Neural cell (in vitro differentiated cells): ENCODE measurements around the gene HAO2. TPM values are rescaled to one million over a fixed set of nuclear protein-coding genes. Genes with fewer than 3 reads are reported as not detected.
A peak's percentile ranks its signal among the peaks of the same experiment; 100 is the strongest.

Experiments used
- H2AFZ ChIP-seq: fragments of 200-600, 300-800 bp; sonication (generic), shearing (Covaris generic); 2 replicates; pipeline ENCODE4 v1.6.0; 2014; ENCODE audit warnings: low read depth, mild to moderate bottlenecking, antibody characterized with exemption, low read length, moderate library complexity
- H3F3A ChIP-seq: fragments of 200-600 bp; shearing (Covaris generic); 2 replicates; pipeline ENCODE4 v1.6.1; 2016; ENCODE audit warnings: mild to moderate bottlenecking, moderate library complexity, mixed read lengths, antibody characterized with exemption, low read length; ENCODE audit not compliant: insufficient read depth, poor library complexity, severe bottlenecking
- H3K27ac ChIP-seq: fragments of 200-600, 300-800 bp; sonication (generic), shearing (Covaris generic); 2 replicates; pipeline ENCODE4 v1.5.1; 2014; ENCODE audit warnings: mild to moderate bottlenecking, low read length, moderate library complexity
- H3K27me3 ChIP-seq: fragments of 300-800, 200-600 bp; sonication (generic), shearing (Covaris generic); 2 replicates; pipeline ENCODE4 v1.6.0; 2014; ENCODE audit warnings: mild to moderate bottlenecking, low read depth, low read length, moderate library complexity; ENCODE audit not compliant: insufficient read depth
- H3K36me3 ChIP-seq: fragments of 300-800, 200-600 bp; sonication (generic), shearing (Covaris generic); 2 replicates; pipeline ENCODE4 v1.5.1; 2014; ENCODE audit warnings: mild to moderate bottlenecking, antibody characterized with exemption, low read length, moderate library complexity; ENCODE audit not compliant: insufficient read depth
- H3K4me2 ChIP-seq: fragments of 300-800, 200-600 bp; sonication (generic), shearing (Covaris generic); 2 replicates; pipeline ENCODE4 v1.6.0; 2014; ENCODE audit warnings: mild to moderate bottlenecking, low read length
- H3K4me3 ChIP-seq: fragments of 300-800, 200-600 bp; sonication (generic), shearing (Covaris generic); 2 replicates; pipeline ENCODE4 v1.5.1; 2014; ENCODE audit warnings: mild to moderate bottlenecking, low read length, moderate library complexity
- H3K79me2 ChIP-seq: fragments of 200-600 bp; shearing (Covaris generic); replicated peaks from 2 replicates; pipeline ENCODE4 v1.6.0; 2014; ENCODE audit warnings: mild to moderate bottlenecking, low read length, moderate library complexity; ENCODE audit not compliant: insufficient read depth
- H3K9ac ChIP-seq: fragments of 300-800, 200-600 bp; sonication (generic), shearing (Covaris generic); 2 replicates; pipeline ENCODE4 v1.6.1; 2016; ENCODE audit warnings: mild to moderate bottlenecking, low read length, mixed read lengths
- H3K9me2 ChIP-seq: fragments of 200-600 bp; shearing (Covaris generic); 2 replicates; pipeline ENCODE4 v1.6.1; 2016; ENCODE audit warnings: mild to moderate bottlenecking, low read length, mixed read lengths; ENCODE audit not compliant: insufficient read depth
- H3K9me3 ChIP-seq: fragments of 200-600, 300-800 bp; sonication (generic), shearing (Covaris generic); 2 replicates; pipeline ENCODE4 v1.6.1; 2016; ENCODE audit warnings: mild to moderate bottlenecking, mixed run types, low read length, moderate library complexity, mixed read lengths
- H4K20me1 ChIP-seq: fragments of 200-600 bp; shearing (Covaris generic); 2 replicates; pipeline ENCODE4 v1.6.1; 2016; ENCODE audit warnings: mild to moderate bottlenecking, mixed run types; ENCODE audit not compliant: insufficient read depth
- EP300 ChIP-seq: fragments of 450-650 bp; conservative IDR thresholded peaks from 2 replicates; pipeline ENCODE4 v1.6.1; 2014; ENCODE audit warnings: antibody characterized with exemption, mild to moderate bottlenecking, moderate library complexity; ENCODE audit not compliant: poor library complexity, severe bottlenecking
- EZH2 ChIP-seq: fragments of 200-600, 300-800 bp; shearing (Covaris generic), sonication (generic); IDR thresholded peaks from 2 replicates; pipeline ENCODE4 v1.6.1; 2014; ENCODE audit warnings: antibody characterized with exemption, low read length, borderline replicate concordance, mild to moderate bottlenecking; ENCODE audit not compliant: insufficient read depth, poor library complexity, severe bottlenecking
- MXI1 ChIP-seq: fragments of 450-650 bp; conservative IDR thresholded peaks from 2 replicates; pipeline ENCODE4 v1.6.1; 2014; ENCODE audit warnings: antibody characterized with exemption, mild to moderate bottlenecking; ENCODE audit not compliant: poor library complexity, severe bottlenecking
- POLR2AphosphoS5 ChIP-seq: IDR thresholded peaks from 2 replicates; pipeline ENCODE4 v1.6.1; 2012
- RAD21 ChIP-seq: fragments of 450-650 bp; conservative IDR thresholded peaks from 2 replicates; pipeline ENCODE4 v1.6.1; 2014; ENCODE audit warnings: antibody characterized with exemption, mild to moderate bottlenecking, moderate library complexity
- REST ChIP-seq: IDR thresholded peaks from 2 replicates; pipeline ENCODE4 v1.6.1; 2012; ENCODE audit warnings: borderline replicate concordance
- SMC3 ChIP-seq: fragments of 450-650 bp; conservative IDR thresholded peaks from 2 replicates; pipeline ENCODE4 v1.6.1; 2014; ENCODE audit warnings: antibody characterized with exemption, mild to moderate bottlenecking, moderate library complexity; ENCODE audit not compliant: poor library complexity
- TAF1 ChIP-seq: IDR thresholded peaks from 2 replicates; pipeline ENCODE4 v1.6.1; 2012; ENCODE audit warnings: low read depth
- polyA plus RNA-seq: library from polyadenylated mRNA; depleted of rRNA; stranded (reverse); fragments of >200 nt; gene quantifications from 2 replicates; pipeline ENCODE4 v1.2.3, GENCODE V29; 2014
- TF ChIP-seq, protein P1 (sequence below): fragments of 450-650 bp; IDR thresholded peaks from 2 replicates; pipeline ENCODE4 v1.5.1; 2014; ENCODE audit warnings: antibody characterized with exemption, mild to moderate bottlenecking, moderate library complexity; ENCODE audit not compliant: poor library complexity, severe bottlenecking

The HAO2 gene
- polyA plus RNA-seq, 1 donor from 2014 or later: not detected

GRCh38 chr1:119327094-119327449 is 41.5 kb upstream of the HAO2 start:
- no peak overlapping the region for H3K4me2 ChIP-seq
- H3K36me3 ChIP-seq: no peaks in the 10 kb centered on the region
- H4K20me1 ChIP-seq: no peaks in the 10 kb centered on the region
- no peaks in the 10 kb centered on the region for H3K79me2 ChIP-seq
- H3K9me3 ChIP-seq: no peaks in the 10 kb centered on the region
- H3K9ac ChIP-seq: no peak overlapping the region
- peak overlapping the region; percentile 62 for H3K4me3 ChIP-seq
- no peak overlapping the region for H2AFZ ChIP-seq
- no peaks in the 10 kb centered on the region for H3F3A ChIP-seq
- H3K27me3 ChIP-seq: no peaks in the 10 kb centered on the region
- no peak overlapping the region for H3K27ac ChIP-seq
- no peaks in the 10 kb centered on the region for H3K9me2 ChIP-seq
- TF ChIP-seq MXI1 (no peak), POLR2AphosphoS5 (no peak), RAD21 (no peak), REST (no peak), EP300 (no peak), TAF1 (no peak), SMC3 (no peak), EZH2 (no peak)
- TF ChIP-seq, protein P1, sequence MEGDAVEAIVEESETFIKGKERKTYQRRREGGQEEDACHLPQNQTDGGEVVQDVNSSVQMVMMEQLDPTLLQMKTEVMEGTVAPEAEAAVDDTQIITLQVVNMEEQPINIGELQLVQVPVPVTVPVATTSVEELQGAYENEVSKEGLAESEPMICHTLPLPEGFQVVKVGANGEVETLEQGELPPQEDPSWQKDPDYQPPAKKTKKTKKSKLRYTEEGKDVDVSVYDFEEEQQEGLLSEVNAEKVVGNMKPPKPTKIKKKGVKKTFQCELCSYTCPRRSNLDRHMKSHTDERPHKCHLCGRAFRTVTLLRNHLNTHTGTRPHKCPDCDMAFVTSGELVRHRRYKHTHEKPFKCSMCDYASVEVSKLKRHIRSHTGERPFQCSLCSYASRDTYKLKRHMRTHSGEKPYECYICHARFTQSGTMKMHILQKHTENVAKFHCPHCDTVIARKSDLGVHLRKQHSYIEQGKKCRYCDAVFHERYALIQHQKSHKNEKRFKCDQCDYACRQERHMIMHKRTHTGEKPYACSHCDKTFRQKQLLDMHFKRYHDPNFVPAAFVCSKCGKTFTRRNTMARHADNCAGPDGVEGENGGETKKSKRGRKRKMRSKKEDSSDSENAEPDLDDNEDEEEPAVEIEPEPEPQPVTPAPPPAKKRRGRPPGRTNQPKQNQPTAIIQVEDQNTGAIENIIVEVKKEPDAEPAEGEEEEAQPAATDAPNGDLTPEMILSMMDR: no peak

GRCh38 chr1:119327450-119328155 is 41.0 kb upstream of the HAO2 start:
- Histone ChIP-seq H3K4me3 (peak overlapping the region; percentile 62), H3K9ac (no peak overlapping the region), H3K4me2 (no peak overlapping the region), H3K9me2 (no peaks in the 10 kb centered on the region), H3K27me3 (no peaks in the 10 kb centered on the region), H3K27ac (no peak overlapping the region), H3K79me2 (no peaks in the 10 kb centered on the region), H3K36me3 (no peaks in the 10 kb centered on the region), H4K20me1 (no peaks in the 10 kb centered on the region), H3F3A (no peaks in the 10 kb centered on the region), H3K9me3 (no peaks in the 10 kb centered on the region), H2AFZ (peak overlapping the region; percentile 40)
- TF ChIP-seq MXI1 (no peak), EP300 (no peak), RAD21 (peak; percentile 44), TAF1 (no peak), EZH2 (no peak), POLR2AphosphoS5 (no peak), REST (no peak)
- TF ChIP-seq, protein P1: peak; percentile 41
